Measurements from ENCODE around the gene TEKT3. TPM values are rescaled to one million over a fixed set of nuclear protein-coding genes. Genes with fewer than 3 reads are reported as not detected.

TEKT3 gene
- total RNA-seq, 4 donors from 2014 or later, result not detected

DNA sequence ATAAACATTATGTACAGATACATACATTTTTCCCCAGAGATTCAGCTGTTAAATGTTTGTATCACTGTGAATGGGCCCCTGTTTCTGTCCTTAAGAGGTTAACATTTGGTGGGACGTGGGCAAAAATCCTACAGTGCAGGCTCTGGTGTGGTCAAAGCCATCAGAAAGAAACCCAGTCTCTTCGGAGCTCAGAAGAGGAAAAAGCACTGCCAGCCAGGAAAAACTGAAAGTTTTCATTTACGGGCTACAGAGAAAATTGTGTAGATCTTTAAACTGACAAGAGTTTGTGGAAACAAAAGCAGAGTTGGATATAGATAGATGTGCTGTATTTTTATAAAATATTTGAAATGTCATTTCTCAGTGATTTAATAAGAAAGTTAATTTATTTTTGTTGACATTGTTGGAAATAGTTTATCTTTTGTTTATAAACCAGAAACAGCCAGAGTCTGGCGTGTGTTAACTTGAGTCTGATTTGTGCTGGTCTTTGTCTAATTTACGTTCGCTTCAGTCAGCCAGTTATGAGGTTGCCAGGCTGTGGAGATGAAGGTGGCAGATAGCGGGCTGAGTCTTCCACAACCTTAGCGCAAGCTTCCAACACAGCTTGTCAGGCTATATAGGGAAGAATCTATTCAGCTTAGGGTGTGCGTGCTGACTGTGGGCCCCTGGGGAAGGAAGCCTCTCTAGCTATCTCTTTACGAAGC, 9.5 kb upstream of the TEKT3 start:
- peaks cover 0 to 15% of the 10 kb centered on the region in 2 donors for H3K4me1 ChIP-seq

GRCh38 chr17:15349119-15349518, 7.7 kb upstream of the TEKT3 start:
- in situ Hi-C loops (cut with MboI; ENCODE audit: low sequenced_read_pairs in 4 of 4) (no loop called here), intact Hi-C loops (cut with DNase I; ENCODE audit: low total_unique reads) (no loop called here)
- H3K4me1 ChIP-seq, result peaks cover 0 to 15% of the 10 kb centered on the region in 2 donors
- H3K36me3 ChIP-seq, result no peaks in the 10 kb centered on the region
- H3K27me3 ChIP-seq, result no peaks in the 10 kb centered on the region
- H3K9me3 ChIP-seq, result no peaks in the 10 kb centered on the region
- no peak overlapping the region for H3K27ac ChIP-seq
- TF ChIP-seq, protein P1, sequence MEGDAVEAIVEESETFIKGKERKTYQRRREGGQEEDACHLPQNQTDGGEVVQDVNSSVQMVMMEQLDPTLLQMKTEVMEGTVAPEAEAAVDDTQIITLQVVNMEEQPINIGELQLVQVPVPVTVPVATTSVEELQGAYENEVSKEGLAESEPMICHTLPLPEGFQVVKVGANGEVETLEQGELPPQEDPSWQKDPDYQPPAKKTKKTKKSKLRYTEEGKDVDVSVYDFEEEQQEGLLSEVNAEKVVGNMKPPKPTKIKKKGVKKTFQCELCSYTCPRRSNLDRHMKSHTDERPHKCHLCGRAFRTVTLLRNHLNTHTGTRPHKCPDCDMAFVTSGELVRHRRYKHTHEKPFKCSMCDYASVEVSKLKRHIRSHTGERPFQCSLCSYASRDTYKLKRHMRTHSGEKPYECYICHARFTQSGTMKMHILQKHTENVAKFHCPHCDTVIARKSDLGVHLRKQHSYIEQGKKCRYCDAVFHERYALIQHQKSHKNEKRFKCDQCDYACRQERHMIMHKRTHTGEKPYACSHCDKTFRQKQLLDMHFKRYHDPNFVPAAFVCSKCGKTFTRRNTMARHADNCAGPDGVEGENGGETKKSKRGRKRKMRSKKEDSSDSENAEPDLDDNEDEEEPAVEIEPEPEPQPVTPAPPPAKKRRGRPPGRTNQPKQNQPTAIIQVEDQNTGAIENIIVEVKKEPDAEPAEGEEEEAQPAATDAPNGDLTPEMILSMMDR (IDR thresholded peaks at IDR 0.05 in 4 of 5, conservative IDR thresholded peaks at IDR 0.05 in 1 of 5), result no peak
- TF ChIP-seq POLR2A (IDR thresholded peaks at IDR 0.05), result no peak
- ATAC-seq (no peak), DNase-seq (no peak)
- no peak overlapping the region for H3K4me3 ChIP-seq

More for the DNA sequence above, 9.5 kb upstream of the TEKT3 start:
- Histone ChIP-seq H3K27me3 (no peaks in the 10 kb centered on the region), H3K4me3 (no peak overlapping the region), H3K27ac (peak overlapping the region; percentile 45 to 61 (median 58)), H3K36me3 (no peaks in the 10 kb centered on the region), H3K9me3 (no peaks in the 10 kb centered on the region)
- intact Hi-C loops (cut with DNase I; ENCODE audit: low total_unique reads) (loop anchor here (2.0 to 5.0 kb wide), 3 partner anchors 46 to 151 kb away; no protein-coding TSS in a partner anchor), in situ Hi-C loops (cut with MboI; ENCODE audit: low sequenced_read_pairs in 4 of 4) (no loop called here)
- DNase-seq (no peak), ATAC-seq (peak; percentile 31 to 43)
- no peak for TF ChIP-seq POLR2A (IDR thresholded peaks at IDR 0.05)
- TF ChIP-seq, protein P1 (IDR thresholded peaks at IDR 0.05 in 4 of 5, conservative IDR thresholded peaks at IDR 0.05 in 1 of 5), result no peak

DNA sequence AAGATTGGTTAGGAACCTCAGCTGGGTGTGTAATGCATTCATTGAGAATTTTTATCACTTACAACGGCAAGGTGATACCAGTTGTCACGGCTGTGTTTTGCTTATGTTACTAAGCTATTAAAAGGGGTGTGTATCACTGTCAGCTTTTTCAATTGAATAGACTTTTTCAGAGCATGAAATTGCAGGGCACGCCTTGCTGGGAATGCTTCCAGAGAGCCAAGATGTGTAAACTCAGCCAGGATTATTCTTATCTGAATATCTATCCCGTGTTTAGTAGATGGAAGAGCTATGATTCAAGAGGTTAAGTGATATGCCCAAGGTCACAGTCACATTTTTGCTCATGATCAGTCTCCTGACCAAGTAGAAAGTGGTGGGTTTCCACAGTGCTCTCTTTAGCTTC, 6.6 kb upstream of the TEKT3 start:
- H3K27me3 ChIP-seq, result no peaks in the 10 kb centered on the region
- in situ Hi-C loops (cut with MboI; ENCODE audit: low sequenced_read_pairs in 4 of 4) (no loop called here), intact Hi-C loops (cut with DNase I; ENCODE audit: low total_unique reads) (no loop called here)
- H3K4me3 ChIP-seq, result no peak overlapping the region
- no peaks in the 10 kb centered on the region for H3K36me3 ChIP-seq
- no peak overlapping the region for H3K27ac ChIP-seq
- ATAC-seq (no peak), DNase-seq (no peak)
- no peak for TF ChIP-seq POLR2A (IDR thresholded peaks at IDR 0.05)
- TF ChIP-seq, protein P1 (IDR thresholded peaks at IDR 0.05 in 4 of 5, conservative IDR thresholded peaks at IDR 0.05 in 1 of 5), result no peak
- H3K4me1 ChIP-seq, result peaks cover 0 to 15% of the 10 kb centered on the region in 2 donors
- H3K9me3 ChIP-seq, result no peaks in the 10 kb centered on the region

DNA sequence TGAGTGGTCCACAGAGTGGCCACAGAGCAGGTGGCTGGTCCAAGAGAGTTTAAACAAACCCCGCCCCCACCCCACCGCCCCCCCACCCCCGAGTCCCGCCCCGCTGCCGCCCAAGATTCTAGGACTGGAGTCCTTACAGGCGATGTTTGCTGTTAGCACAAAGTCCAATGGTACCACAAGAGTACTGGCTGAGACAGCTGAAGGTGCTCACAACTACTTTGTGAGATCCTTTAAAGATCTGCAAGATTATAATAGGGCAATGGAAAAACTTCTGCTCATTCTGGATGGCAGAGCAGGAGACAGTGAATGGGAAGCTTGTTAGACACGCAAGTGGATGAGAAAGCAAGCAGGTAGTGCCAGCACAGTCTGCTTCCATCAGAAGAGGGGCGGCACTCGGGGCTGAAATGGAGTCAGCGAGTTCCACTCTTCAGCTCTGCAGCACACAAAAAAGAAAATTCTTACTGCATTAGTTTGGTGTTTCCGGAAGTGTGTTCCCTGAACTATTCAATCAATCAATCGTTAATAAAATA, 4.7 kb upstream of the TEKT3 start:
- intact Hi-C loops (cut with DNase I; ENCODE audit: low total_unique reads), result no loop called here
- no peaks in the 10 kb centered on the region for H3K36me3 ChIP-seq
- no peak overlapping the region for H3K4me3 ChIP-seq
- DNase-seq (no peak), ATAC-seq (no peak)
- in situ Hi-C loops (cut with MboI; ENCODE audit: low sequenced_read_pairs in 4 of 4), result no loop called here
- H3K4me1 ChIP-seq, result no peaks in the 10 kb centered on the region
- no peak for TF ChIP-seq POLR2A (IDR thresholded peaks at IDR 0.05)
- TF ChIP-seq, protein P1 (IDR thresholded peaks at IDR 0.05 in 4 of 5, conservative IDR thresholded peaks at IDR 0.05 in 1 of 5), result no peak
- no peak overlapping the region for H3K27ac ChIP-seq
- peaks cover 0 to 3% (median 0%) of the 10 kb centered on the region in 3 donors for H3K27me3 ChIP-seq
- H3K9me3 ChIP-seq, result no peaks in the 10 kb centered on the region

All from gastrocnemius medialis (tissue), 4 donors.